HG02759 (cell line): Measurements from ENCODE around the gene NUDT22.
A peak's percentile ranks its signal among the peaks of the same experiment; 100 is the strongest.

Source experiments
- ATAC-seq: cut with Tn5 transposase; IDR thresholded peaks from one replicate; pipeline ENCODE4 v1.9.1; 2021; ENCODE audit warnings: mild to moderate bottlenecking, moderate library complexity; ENCODE audit not compliant: unreplicated experiment

The NUDT22 gene

GRCh38 chr11:64225608-64226506 is at the start of gene NUDT22, which contains the start of gene TRPT1:
Gene NUDT22 (plus strand): TSS chr11:64226274. CDS start chr11:64226653, 379 bp downstream.
Gene TRPT1 (minus strand): TSS chr11:64226186. CDS start chr11:64225860, 326 bp downstream.
- ATAC-seq = peak; percentile 46

- no peak for ATAC-seq
These were observed 49.3 kb upstream of the NUDT22 start for GRCh38 chr11:64176751-64177150.

- no peak for ATAC-seq
These were observed 47.9 kb upstream of the NUDT22 start for GRCh38 chr11:64178203-64178602.

- ATAC-seq = no peak
These were observed 47.0 kb upstream of the NUDT22 start for GRCh38 chr11:64178951-64179639.

GRCh38 chr11:64180891-64181290 is 45.2 kb upstream of the NUDT22 start:
- no peak for ATAC-seq

GRCh38 chr11:64181506-64182411 is 44.3 kb upstream of the NUDT22 start:
- ATAC-seq = no peak

GRCh38 chr11:64183890-64184289 is 42.2 kb upstream of the NUDT22 start:
- ATAC-seq = no peak

- ATAC-seq = peak; percentile 26
These were observed 40.8 kb upstream of the NUDT22 start for GRCh38 chr11:64185175-64185692.

- ATAC-seq = peak; percentile 86
These were observed 40.2 kb upstream of the NUDT22 start, which contains the start of gene STIP1 for GRCh38 chr11:64185693-64186491. Gene STIP1 (plus strand): TSS chr11:64186171. CDS start chr11:64186262, 91 bp downstream.

- no peak for ATAC-seq
These were observed 39.4 kb upstream of the NUDT22 start for GRCh38 chr11:64186492-64187165.

GRCh38 chr11:64192434-64192833 is 33.6 kb upstream of the NUDT22 start:
- no peak for ATAC-seq

GRCh38 chr11:64196626-64197025 is 29.4 kb upstream of the NUDT22 start:
- no peak for ATAC-seq

- ATAC-seq = no peak
These were observed 27.6 kb upstream of the NUDT22 start for GRCh38 chr11:64198511-64198910.

GRCh38 chr11:64201543-64201942 is 24.5 kb upstream of the NUDT22 start:
- no peak for ATAC-seq

GRCh38 chr11:64202992-64203391 is 23.1 kb upstream of the NUDT22 start:
- no peak for ATAC-seq

GRCh38 chr11:64203421-64204079 is 22.5 kb upstream of the NUDT22 start:
- no peak for ATAC-seq

- no peak for ATAC-seq
These were observed 22.0 kb upstream of the NUDT22 start for GRCh38 chr11:64204080-64204440.

GRCh38 chr11:64204464-64204989 is 21.5 kb upstream of the NUDT22 start:
- no peak for ATAC-seq
